T1000 (cell line): ENCODE data around the gene HIRIP3.
"Not testable (repeated sequence)": the region's sequence is repeated elsewhere in the genome, so short reads cannot be mapped to it uniquely, and the experiment has no call there.

Experiments used
- DNase-seq: peaks from one replicate; lab custom pipeline; 2025; ENCODE audit warnings: mixed read lengths; lab: John Stamatoyannopoulos, UW

HIRIP3 gene

GRCh38 chr16:30016555-30017276 is 21.3 kb upstream of the HIRIP3 start:
- DNase-seq, result no peak

- not testable (repeated sequence) for DNase-seq
Measured at GRCh38 chr16:30015450-30015849, 20.0 kb upstream of the HIRIP3 start.

- DNase-seq, result not testable (repeated sequence)
Measured at GRCh38 chr16:30012598-30012997, 17.2 kb upstream of the HIRIP3 start.

GRCh38 chr16:30011714-30012504 is 16.5 kb upstream of the HIRIP3 start:
- no peak for DNase-seq

GRCh38 chr16:30010844-30011713 is 15.7 kb upstream of the HIRIP3 start, which contains the start of gene DOC2A:
Gene DOC2A, minus strand, starts transcription at chr16:30011027. Its CDS starts 805 bp downstream, at chr16:30010222.
- no peak for DNase-seq

GRCh38 chr16:30009990-30010843 is 14.8 kb upstream of the HIRIP3 start:
- no peak for DNase-seq

- DNase-seq, result no peak
Measured at GRCh38 chr16:30009085-30009862, 13.9 kb upstream of the HIRIP3 start.

DNA sequence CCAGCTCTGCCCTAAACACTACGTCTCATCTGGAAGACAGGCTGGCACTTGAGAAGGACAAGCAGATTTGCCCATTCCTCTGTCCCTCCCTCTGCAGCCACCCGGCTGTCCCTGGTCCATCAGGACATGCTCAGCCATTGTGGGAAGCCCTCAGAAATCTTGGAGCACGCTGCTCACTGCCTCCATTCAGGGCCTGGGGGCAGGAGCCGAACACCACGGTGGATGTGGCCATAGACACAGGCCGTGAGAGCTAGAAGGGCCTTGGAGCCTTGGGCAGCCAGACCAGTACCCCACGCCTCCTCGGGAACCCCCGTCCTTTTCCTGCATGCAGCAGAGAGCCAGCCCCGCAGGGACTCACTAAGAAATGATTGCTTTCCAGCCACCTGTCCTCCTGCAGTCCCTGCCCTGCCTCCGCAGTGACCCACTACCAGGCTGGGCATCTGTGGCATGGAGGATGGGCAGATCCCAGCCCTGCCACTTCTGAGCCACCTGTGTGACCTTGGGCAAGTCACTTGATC is 12.0 kb upstream of the HIRIP3 start:
- DNase-seq, result no peak

DNA sequence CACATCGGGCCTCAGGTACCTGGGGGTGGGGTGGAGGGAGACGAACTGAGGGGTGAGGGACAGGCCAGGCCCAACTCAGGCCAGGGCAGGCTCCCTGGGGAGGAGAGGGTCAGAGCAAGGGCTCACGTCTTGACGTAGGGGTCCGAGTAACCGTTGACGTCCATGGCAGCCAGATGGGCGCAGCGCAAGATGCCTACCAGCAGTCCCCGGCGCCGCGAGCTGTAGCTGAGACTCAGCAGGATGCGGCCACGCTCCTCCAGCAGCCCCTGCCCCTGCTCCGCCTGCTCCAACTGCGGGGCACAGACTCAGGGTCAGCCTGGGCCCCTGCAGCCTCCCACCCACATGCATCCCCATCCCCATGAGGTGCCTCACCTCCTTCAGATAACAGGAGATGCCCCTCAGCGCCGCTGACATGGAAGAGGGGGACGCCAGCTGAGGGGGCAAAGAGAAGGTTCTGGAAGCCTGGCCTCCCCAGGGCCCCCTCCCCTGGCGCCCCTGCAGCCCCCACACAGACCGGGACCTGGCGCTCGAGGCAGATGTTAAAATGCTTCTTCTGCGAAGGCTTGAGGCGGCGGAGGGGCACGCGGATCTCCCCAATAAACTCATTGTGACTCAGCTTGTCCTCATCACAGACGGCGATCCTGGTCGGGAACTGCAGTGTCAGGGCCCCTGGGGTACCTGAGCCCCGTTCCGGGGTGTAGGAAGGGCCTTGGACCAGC is 11.4 kb upstream of the HIRIP3 start:
- DNase-seq, result no peak

DNA sequence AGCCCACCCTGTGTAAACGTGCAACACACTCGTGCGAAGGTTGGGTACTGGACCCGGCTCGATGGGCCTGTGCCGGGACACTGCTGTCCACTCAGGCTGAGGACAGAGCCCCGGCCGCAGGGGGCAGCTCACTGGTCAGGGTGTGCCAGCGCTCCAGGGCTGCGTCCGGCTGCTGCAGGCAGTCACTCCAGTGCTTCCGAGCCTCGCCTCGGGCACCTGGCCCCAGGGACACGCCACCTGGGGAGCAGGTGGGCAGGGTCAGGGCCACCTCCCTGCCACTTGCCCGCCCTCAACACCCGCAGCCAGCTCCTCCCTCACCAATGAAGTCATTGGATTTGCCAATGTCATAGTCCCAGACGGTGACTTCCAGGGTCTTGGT is 10.7 kb upstream of the HIRIP3 start:
- no peak for DNase-seq

DNA sequence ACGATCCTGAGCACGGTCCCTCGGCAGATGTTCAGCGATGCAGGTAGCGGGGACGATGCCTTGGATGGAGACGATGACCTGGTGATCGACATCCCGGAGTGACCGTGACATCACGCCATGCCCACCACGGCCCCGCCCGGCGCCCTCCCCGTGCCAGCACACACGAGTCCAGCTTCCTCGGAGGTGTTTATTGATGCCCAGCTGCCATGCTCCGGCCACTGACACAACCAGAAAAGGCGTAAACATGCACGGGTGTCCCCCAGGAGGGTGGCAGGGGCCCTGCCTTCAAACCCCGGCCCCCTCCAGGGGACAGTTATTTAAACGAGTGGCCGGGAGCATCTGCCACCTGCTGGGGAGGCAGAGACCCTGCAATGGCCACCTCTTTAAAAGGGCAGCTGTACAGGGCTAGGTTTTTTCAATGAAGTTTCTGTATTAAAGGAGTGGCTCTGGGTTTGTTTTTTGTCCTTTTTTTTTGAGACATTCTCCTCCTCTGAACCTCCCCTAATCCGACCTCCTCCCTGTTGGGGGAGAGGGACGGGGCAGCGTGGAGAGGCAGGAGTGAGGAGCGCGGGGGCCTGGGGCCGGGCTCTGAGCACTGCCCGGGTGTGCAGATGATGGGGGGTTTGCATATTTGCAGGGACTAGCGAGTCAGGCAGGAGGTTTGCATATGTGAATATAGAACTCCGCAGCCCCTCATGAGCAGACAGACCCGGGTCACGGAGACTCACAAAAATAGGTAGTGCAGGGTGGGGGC is 10.1 kb upstream of the HIRIP3 start:
- no peak for DNase-seq

DNA sequence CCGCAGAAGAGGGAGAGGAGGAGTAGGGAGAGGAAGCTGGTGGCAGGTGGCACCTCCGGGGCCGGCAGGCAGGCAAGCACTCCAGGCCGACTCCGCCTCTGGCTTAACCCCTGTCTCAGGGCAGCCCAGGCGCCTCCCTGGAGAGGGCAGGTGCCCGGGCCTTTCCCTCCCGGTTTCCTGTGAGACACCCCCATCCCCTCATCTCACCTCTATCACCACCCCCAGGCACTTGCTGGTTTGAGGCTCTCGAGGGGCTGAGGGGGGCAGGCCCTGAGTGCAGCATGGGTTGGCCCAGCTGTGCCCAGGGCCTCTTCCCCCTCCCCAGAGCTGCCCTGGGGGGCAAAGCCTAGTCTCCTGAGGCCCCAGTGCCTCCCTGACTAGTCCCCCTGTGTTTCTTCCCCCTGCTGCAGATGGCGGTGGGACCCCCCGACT is 9.4 kb upstream of the HIRIP3 start:
- no peak for DNase-seq

DNA sequence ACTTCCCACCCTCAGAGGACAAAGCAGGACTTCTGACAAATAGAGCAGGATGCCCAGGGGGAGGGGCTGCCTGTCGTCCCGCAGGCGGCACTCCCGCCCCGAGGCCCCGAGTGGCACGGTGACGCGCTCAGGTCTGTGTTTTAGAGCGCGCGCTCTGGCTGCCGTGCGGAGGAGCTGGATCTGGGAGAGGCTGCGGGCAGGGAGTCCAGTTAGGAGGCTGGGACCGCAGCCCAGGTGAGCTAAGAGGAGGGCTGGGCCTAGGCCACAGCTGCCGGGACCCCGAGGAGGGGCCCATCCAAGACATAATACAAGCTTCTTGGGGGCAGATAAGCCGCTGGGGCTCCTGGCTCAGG is 9.0 kb upstream of the HIRIP3 start:
- DNase-seq, result no peak

- DNase-seq, result no peak
Measured at GRCh38 chr16:30003670-30004423, 8.4 kb upstream of the HIRIP3 start.

- DNase-seq, result no peak
Measured at GRCh38 chr16:30002614-30003346, 7.4 kb upstream of the HIRIP3 start.

- no peak for DNase-seq
Measured at GRCh38 chr16:30000735-30001631, 5.6 kb upstream of the HIRIP3 start.

- DNase-seq, result no peak
Measured at GRCh38 chr16:29999605-30000004, 4.2 kb upstream of the HIRIP3 start.
